ENCODE data around the gene SEC14L5.

The SEC14L5 gene

GRCh38 chr16:5015351-5015750 is 57.2 kb downstream of the SEC14L5 start:
- H3K27ac ChIP-seq (ENCODE audit: low read depth, low read length), result no peak overlapping the region
- no peaks in the 10 kb centered on the region for H3K36me3 ChIP-seq (ENCODE audit: control insufficient read depth, low read length)
- H3K79me2 ChIP-seq (ENCODE audit: control insufficient read depth, low read length), result no peaks in the 10 kb centered on the region
- H3F3A ChIP-seq (ENCODE audit: control insufficient read depth, insufficient read depth), result no peaks in the 10 kb centered on the region
- no peaks in the 10 kb centered on the region for H3K4me1 ChIP-seq (ENCODE audit: control insufficient read depth, low read length)
- H3K27me3 ChIP-seq (ENCODE audit: control insufficient read depth, low read length), result no peaks in the 10 kb centered on the region
- no peaks in the 10 kb centered on the region for H3K9me3 ChIP-seq (ENCODE audit: control insufficient read depth, insufficient read depth, low read length)
- no peak overlapping the region for H3K4me3 ChIP-seq (ENCODE audit: low read length)
- no peaks in the 10 kb centered on the region for H3K9me2 ChIP-seq (replicated peaks; ENCODE audit: control insufficient read depth, low read length)
- no peak overlapping the region for H3K4me2 ChIP-seq (ENCODE audit: low read length)
- TF ChIP-seq EZH2phosphoT487 (IDR thresholded peaks at IDR 0.05; ENCODE audit: borderline replicate concordance, low read length) (no peak), CTCF (IDR thresholded peaks at IDR 0.05; ENCODE audit: low read depth, low read length, poor library complexity, severe bottlenecking) (no peak)
- H4K20me1 ChIP-seq (ENCODE audit: control insufficient read depth, insufficient read depth, low read depth, low read length), result no peaks in the 10 kb centered on the region

GRCh38 chr16:5015887-5016286 is 57.8 kb downstream of the SEC14L5 start:
- Histone ChIP-seq H3K27ac (ENCODE audit: low read depth, low read length) (no peak overlapping the region), H3F3A (ENCODE audit: control insufficient read depth, insufficient read depth) (no peaks in the 10 kb centered on the region), H3K4me3 (ENCODE audit: low read length) (no peak overlapping the region), H4K20me1 (ENCODE audit: control insufficient read depth, insufficient read depth, low read depth, low read length) (no peaks in the 10 kb centered on the region), H3K9me3 (ENCODE audit: control insufficient read depth, insufficient read depth, low read length) (no peaks in the 10 kb centered on the region), H3K4me1 (ENCODE audit: control insufficient read depth, low read length) (no peaks in the 10 kb centered on the region), H3K27me3 (ENCODE audit: control insufficient read depth, low read length) (no peaks in the 10 kb centered on the region), H3K4me2 (ENCODE audit: low read length) (no peak overlapping the region), H3K9me2 (replicated peaks; ENCODE audit: control insufficient read depth, low read length) (no peaks in the 10 kb centered on the region), H3K79me2 (ENCODE audit: control insufficient read depth, low read length) (no peaks in the 10 kb centered on the region), H3K36me3 (ENCODE audit: control insufficient read depth, low read length) (no peaks in the 10 kb centered on the region)
- no peak for TF ChIP-seq EZH2phosphoT487 (IDR thresholded peaks at IDR 0.05; ENCODE audit: borderline replicate concordance, low read length)
- no peak for TF ChIP-seq CTCF (IDR thresholded peaks at IDR 0.05; ENCODE audit: low read depth, low read length, poor library complexity, severe bottlenecking)

GRCh38 chr16:5016967-5017677 is 59.0 kb downstream of the SEC14L5 start:
- Histone ChIP-seq H3F3A (ENCODE audit: control insufficient read depth, insufficient read depth) (no peaks in the 10 kb centered on the region), H3K9me3 (ENCODE audit: control insufficient read depth, insufficient read depth, low read length) (no peaks in the 10 kb centered on the region), H3K27me3 (ENCODE audit: control insufficient read depth, low read length) (no peaks in the 10 kb centered on the region), H3K4me2 (ENCODE audit: low read length) (no peak overlapping the region), H4K20me1 (ENCODE audit: control insufficient read depth, insufficient read depth, low read depth, low read length) (no peaks in the 10 kb centered on the region), H3K9me2 (replicated peaks; ENCODE audit: control insufficient read depth, low read length) (no peaks in the 10 kb centered on the region), H3K27ac (ENCODE audit: low read depth, low read length) (no peak overlapping the region), H3K4me3 (ENCODE audit: low read length) (no peak overlapping the region), H3K36me3 (ENCODE audit: control insufficient read depth, low read length) (no peaks in the 10 kb centered on the region), H3K79me2 (ENCODE audit: control insufficient read depth, low read length) (no peaks in the 10 kb centered on the region), H3K4me1 (ENCODE audit: control insufficient read depth, low read length) (no peaks in the 10 kb centered on the region)
- TF ChIP-seq CTCF (IDR thresholded peaks at IDR 0.05; ENCODE audit: low read depth, low read length, poor library complexity, severe bottlenecking) (no peak), EZH2phosphoT487 (IDR thresholded peaks at IDR 0.05; ENCODE audit: borderline replicate concordance, low read length) (no peak)

Data from DOHH2 (cell line).